CD4-positive, alpha-beta T cell treated with Interleukin-4 for 4 hours (primary cell): ENCODE data around the gene PLEKHM2.
"Not testable (repeated sequence)": the region's sequence is repeated elsewhere in the genome, so short reads cannot be mapped to it uniquely, and the experiment has no call there.

Source experiments
- DNase-seq: peaks from one replicate; pipeline ENCODE4 v3.0.0-alpha.2; 2020

PLEKHM2 gene

DNA sequence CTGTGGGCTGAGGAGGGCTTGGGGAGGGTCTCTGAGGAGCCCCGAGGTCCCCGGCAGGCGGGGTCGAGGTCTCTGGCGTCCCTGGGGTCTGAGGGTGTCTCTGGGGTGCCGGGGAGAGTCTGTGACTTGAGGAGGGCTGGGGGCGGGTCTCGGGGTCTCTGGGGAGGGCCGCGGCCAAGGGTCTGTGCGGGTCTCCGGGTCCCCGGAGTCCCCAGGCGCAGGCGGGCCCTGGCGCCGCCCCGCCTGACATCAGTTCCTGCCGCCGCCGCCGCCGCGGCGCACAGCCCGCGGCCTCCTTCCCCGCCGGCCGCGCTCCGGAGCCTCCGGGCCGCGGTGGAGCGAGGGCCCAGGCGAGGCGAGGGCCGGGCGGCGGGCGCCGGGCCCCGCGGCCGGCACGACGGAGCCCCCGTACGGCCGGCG is at the start of gene PLEKHM2:
Gene PLEKHM2 (plus strand): TSS at position 279 of the 420 bp plus-strand sequence. CDS start 239 bp downstream, outside the sequence.
- peak; percentile 35 for DNase-seq

DNA sequence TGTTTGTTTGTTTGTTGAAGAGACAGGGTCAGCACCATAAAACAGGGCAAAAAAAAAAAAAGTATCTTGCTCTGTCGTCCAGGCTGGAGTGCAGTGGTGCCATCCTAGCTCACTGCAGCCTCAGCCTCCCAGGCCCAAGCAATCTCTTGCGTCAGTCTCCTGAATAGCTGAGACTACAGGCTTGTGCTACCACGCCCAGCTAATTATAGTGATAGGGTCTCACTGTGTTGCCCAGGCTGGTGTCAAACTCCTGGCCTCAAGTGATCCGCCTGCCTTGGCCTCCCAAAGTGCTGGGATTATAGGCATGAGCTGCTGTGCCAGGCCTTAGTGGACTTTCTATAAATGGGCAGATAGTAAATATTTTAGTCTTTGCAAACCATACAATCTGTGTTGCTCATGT is 47.7 kb upstream of the PLEKHM2 start:
- DNase-seq = no peak

DNA sequence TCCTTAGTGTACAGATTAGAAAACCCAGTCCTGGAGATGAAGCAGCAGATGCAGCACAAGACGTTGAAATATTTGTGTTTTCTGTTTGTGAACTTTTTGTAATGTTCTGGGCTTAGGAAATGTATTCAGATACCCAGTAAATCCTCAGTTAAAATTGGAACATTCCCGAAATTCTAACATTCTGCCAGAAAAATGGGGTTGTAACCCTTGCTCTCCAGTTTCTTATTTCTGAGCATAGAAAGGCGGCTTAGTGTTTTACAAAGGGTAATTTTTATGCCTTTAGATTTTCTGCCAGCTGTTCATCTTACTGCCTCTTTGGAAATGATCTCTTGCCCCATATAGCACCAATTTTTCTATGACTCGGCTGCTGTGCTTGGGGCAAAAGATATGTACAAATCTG is 46.3 kb upstream of the PLEKHM2 start:
- DNase-seq = no peak

- no peak for DNase-seq
These were observed 44.9 kb upstream of the PLEKHM2 start for GRCh38 chr1:15639262-15639661.

GRCh38 chr1:15639931-15640330 is 44.2 kb upstream of the PLEKHM2 start:
- DNase-seq = no peak

GRCh38 chr1:15640667-15641066 is 43.5 kb upstream of the PLEKHM2 start:
- no peak for DNase-seq

DNA sequence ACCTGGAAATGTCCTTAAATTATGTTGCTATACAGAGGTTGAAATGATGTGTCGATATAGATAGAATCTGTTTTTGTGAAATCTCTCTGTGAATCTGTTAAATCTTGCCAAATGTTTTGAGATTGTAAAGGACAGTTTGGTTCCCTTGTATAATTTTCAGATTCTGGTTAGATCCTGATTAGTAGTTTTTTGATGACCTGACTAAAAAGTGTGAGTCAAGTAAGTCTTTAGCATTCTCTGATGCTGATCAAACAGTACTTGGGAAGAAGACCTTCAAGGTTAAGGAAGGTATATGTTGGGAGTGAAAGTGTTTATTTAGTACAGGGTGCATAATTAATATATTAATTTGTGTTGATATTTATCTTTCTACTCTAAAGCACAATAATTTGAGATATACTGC is 34.2 kb upstream of the PLEKHM2 start:
- DNase-seq = no peak

DNA sequence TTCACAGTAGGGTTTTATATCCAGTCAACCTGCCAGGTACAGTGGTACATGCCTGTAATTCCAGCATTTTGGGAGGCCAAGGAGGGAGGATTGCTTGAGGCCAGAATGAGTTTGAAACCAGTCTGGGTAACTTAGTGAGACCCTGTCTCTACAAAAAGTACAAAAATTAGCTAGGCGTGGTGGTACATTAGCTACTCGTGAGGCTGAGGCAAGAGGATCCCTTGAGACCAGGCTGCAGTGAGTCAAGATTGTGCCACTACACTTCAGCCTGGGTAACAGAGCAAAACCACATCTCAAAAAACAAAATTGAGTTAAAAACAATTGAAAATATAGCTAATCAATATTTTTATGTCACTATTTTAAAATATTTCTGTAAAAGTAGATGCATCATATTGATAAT is 33.7 kb upstream of the PLEKHM2 start:
- DNase-seq = no peak

DNA sequence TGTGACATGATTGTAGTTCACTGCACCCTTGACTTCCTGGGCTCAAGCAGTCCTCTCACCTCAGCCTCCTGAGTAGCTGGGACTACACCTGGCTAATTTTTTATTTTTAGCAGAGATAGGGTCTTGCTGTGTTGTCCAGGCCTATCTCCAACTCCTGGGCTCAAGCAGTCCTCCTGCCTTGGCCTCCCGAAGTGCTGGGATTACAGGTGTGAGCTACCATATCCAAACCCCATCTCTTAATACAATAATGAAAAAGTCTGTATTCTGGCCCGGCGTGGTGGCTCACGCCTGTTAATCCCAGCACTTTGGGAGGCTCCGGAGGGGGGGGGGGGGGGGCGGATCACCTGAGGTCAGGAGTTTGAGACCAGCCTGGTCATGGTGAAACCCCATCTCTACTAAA is 32.0 kb upstream of the PLEKHM2 start:
- not testable (repeated sequence) for DNase-seq

DNA sequence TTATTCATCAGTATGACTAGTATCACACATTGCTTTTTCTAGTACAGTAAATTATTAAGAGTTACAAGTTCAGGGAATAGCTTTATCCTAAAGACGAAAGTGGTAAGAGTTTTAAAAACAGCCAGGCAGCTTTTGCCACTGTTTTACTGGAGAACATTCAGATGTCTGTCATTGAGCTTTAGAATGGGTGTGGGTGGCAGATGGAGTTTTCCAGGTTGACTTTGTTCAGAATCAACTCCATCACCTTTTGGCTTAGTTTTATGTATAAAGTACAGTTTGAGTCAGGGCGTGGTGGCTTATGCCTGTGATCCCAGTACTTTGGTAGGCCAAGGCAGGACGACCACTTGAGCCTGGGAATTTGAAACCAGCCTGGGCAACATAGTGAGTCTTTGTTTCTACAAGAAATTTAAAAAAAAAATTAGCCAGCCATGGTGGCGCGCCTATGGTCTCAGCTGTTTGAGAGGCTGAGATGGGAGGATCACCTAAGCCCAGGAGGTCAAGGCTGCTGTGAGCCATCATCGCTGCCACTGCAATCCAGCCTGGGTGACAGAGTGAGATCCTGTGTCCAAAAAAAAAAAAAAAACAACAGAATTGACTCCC is 29.9 kb upstream of the PLEKHM2 start:
- DNase-seq = no peak

DNA sequence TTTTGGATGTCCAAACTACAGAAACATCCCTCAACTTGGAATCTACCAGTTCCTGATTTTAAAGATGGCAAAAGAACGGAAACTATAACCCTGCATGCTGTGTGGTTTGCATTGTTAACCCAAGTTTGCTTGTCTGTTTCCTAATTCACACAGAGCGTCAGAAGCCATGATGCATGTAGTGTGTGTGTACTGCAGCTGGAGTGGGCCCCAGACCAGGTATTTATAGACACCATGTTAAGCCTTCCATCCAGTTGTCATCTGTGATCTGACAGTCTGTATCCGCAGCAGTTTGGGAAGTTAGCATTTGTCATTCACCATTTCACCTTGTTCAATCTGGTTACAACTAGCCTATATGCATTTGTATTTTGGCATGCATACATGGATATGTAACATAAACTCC is 27.7 kb upstream of the PLEKHM2 start:
- no peak for DNase-seq

- DNase-seq = no peak
These were observed 27.1 kb upstream of the PLEKHM2 start for GRCh38 chr1:15657021-15657420.

GRCh38 chr1:15660151-15660550 is 24.0 kb upstream of the PLEKHM2 start:
- DNase-seq = no peak

GRCh38 chr1:15662477-15662876 is 21.6 kb upstream of the PLEKHM2 start:
- DNase-seq = no peak

- no peak for DNase-seq
These were observed 20.2 kb upstream of the PLEKHM2 start for GRCh38 chr1:15663925-15664324.

DNA sequence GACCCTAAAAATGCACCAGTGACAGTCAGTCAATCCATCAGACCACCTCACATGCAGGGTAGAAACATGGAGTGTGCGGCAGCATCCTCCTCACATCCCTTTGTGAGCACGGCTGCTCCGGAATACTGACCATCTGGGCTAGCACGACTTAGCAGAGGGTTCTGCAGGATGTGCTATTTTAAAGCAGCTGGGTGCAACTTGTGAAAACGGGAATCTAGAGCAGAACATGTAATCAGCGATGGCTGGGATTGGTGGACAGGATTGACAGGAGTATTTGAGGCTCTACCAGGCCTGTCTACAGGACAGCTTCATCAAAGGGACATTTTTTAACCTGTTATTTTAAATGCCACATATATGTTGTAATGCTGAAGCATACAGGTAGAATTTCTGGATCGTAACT is 16.8 kb upstream of the PLEKHM2 start:
- DNase-seq = no peak

DNA sequence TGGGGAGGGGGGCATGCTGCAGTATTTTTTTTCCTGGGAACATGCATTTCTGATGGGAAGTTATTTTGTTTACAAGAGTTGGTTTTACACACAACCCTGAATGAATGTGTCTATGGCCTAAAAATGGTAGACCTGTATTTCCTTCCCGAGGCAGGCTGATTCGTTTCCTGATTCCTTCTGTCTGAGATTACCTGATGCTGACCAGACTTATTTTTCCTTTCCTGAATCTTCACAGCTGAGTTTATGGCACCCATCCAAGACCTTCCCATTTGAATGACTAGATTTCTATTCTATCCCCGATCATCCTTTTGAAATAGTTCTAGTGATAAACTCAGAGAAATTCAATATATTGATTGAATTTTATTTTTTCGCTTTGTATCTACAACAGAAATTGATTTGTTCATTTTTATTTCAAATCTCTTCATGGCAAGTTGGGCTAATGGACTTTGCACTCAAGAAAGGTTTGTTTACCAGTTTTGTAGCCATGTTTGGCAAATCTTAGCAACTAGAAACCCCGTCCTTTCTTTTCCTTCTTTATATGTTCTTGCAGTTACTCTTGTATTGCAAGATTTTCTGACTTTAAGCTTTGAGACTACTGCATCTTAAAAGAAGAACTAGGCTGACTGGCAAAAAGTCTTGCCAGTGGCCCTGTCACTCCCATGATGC is 15.9 kb upstream of the PLEKHM2 start:
- DNase-seq = no peak

DNA sequence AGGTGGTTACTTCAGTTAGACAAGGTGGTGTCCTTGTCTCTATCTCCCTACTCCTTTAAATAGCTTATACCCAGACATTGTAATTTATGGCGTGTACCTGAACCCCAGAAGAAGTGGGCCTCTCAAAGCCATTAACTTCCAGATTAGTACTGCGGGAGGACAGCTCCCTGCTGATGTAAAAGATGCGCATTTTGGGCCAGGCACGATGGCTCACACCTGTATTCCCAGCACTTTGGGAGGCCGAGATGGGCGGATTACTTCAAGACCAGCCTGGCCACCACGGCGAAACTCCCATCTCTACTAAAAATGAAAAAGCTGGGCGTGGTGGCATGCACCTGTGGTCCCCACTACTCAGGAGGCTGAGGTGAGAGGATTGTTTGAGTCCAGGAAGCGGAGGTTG is 15.0 kb upstream of the PLEKHM2 start:
- no peak for DNase-seq

DNA sequence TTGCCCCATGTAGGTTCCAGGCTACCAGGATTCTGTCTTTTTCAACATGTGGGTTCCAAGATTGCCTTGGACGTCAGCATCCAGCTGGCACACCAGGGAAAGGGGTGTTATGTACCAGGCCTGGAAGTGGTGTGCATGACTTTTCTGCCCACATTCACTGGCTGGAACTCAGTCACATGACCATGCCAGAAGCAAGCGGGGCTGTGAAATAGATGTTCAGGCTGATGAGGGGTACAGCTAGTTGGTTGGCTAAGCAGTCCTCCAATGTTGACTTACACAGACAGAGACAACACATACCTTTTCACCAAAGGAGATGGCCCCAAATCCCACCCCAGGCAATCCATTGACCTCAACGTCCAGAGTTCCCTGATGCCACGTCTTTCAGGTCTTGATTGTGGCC is 14.3 kb upstream of the PLEKHM2 start:
- DNase-seq = no peak

- no peak for DNase-seq
These were observed 12.7 kb upstream of the PLEKHM2 start for GRCh38 chr1:15671430-15671829.

GRCh38 chr1:15674386-15675159 is 9.5 kb upstream of the PLEKHM2 start:
- DNase-seq = no peak

GRCh38 chr1:15676010-15676409 is 8.1 kb upstream of the PLEKHM2 start:
- no peak for DNase-seq

DNA sequence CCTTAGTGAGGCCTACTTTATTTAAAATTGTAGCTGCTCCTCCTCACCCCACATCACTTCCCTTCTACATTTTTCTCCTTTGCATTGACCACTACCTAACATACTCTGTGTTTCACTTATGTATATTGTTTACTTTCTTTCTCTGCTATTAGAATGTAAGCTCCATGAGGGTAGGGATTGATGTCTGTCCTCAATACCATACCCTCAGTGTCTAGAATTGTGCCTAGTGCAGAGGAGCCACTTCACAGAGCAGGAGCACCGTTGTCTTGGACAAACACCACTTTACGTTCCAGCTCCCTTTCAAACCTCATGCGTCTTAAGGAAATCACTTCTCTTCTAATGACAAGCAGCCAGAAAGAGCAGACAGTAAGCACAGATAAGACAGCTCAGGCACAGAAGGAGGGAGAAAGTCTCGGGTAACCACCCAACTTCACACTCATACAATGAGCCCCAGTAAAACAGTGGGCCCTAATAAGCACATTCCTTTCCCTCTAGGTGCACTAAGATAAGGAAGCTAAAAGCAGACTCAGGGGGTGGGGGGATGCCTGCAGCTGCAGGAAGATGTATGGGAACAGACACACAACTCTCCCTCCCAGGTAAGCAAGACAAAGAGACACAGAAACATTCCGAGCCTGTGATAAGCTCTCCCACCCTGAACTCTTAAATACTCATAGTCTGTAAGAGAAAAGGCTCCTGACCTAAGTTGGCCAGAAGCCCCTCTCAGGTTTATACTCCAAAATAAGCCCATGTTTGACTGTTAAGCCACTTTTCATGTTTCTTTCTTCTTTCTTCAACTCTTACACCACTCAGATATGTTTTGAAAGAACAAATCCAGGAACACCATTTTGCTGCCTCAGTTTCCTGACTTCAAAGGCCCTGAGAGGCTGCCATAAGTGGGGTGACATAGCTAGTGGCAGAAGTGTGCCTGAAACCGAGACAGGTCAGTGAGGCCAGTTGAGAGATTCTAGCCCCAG is 7.1 kb upstream of the PLEKHM2 start:
- no peak for DNase-seq
